Activated CD4-positive, alpha-beta T cell treated with anti-CD3 and anti-CD28 coated beads, Interleukin-2, amount 50 U/mL, for 1 hour (primary cell): ENCODE results near the gene PRKCB.

Source experiments
- DNase-seq: peaks from one replicate; pipeline ENCODE4 v3.0.0-alpha.2; 2020

Gene PRKCB

DNA sequence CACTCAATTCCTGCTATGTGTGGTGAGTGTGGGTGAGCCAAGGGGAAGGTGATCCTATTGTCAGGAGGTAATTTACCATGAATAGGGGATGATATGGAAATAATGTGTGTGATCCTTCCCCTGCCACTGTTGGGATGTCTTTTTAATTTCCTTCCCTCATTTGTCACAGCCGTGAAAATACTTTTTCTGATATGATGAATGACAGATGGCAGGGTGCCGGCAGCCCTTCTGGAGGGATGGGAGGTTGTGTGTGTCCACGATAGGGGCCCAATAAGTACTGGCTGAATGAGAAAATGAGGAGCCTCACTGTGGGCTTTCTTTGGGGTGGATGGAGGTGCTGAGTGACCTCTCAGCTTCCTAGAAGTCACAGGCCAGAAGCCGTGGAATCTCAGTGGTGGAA is 109.5 kb downstream of the PRKCB start:
- no peak for DNase-seq

DNA sequence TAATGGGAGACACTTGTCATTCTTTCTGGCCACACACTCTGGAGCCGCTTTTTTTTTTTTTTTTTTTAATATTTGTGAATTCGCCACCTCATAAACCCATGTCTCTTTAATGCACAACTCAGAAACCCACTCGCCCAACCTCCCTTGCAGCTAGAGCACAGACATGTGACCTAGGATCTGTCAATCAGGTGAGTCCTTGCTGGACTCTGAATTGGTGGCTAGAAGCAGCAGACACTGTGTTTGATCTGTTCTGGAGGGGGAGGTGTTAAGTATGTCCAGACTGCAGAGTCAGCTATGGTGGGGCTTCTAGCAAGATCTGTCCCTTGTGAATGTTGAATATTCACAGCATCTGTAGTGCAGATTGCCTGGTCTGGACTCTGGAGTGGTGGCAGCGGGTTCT is 112.1 kb downstream of the PRKCB start:
- DNase-seq, result no peak

- DNase-seq, result peak; percentile 58
Measured at GRCh38 chr16:23948949-23949411, 113.2 kb downstream of the PRKCB start.

- DNase-seq, result peak; percentile 46
Measured at GRCh38 chr16:23949630-23950290, 114.0 kb downstream of the PRKCB start.

GRCh38 chr16:23950291-23950894 is 114.6 kb downstream of the PRKCB start:
- DNase-seq, result no peak

GRCh38 chr16:23950898-23951297 is 115.1 kb downstream of the PRKCB start:
- no peak for DNase-seq

GRCh38 chr16:23952128-23952970 is 116.6 kb downstream of the PRKCB start:
- no peak for DNase-seq

DNA sequence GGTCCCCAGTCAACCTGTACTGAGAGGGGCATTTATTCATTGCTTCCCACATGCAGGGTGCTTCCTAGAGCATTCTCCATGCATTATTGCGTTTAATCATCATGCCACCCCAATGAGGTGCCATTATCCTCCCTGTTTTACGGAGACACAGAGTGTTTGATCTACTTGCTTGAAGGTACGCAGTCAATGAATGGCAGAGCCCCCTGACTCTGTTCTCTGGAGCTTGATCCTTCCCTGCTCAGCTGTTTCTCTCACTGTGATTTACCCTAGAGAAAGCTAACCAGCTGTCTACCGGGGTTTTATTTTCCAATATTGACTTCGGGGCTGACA is 117.2 kb downstream of the PRKCB start:
- DNase-seq, result no peak

DNA sequence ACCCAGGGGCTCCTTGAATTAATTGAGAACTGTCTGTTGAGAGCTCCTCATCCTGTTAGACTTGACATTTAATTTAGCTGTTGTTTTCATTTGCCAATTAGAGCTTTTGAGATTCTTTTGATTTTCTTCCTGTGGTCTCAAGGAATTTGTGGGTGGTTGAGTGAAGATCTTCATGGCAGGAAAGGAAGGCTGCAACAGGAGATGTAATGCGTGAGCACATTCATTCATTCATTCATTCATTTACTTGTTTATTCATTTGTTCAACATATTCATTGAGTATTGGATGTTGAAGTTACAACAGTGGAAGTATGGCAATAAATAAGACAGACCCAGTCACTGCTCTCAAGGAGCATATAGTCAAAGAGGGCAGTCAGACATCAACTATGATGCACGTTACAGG is 117.7 kb downstream of the PRKCB start:
- no peak for DNase-seq

- DNase-seq, result no peak
Measured at GRCh38 chr16:23955088-23955487, 119.3 kb downstream of the PRKCB start.

DNA sequence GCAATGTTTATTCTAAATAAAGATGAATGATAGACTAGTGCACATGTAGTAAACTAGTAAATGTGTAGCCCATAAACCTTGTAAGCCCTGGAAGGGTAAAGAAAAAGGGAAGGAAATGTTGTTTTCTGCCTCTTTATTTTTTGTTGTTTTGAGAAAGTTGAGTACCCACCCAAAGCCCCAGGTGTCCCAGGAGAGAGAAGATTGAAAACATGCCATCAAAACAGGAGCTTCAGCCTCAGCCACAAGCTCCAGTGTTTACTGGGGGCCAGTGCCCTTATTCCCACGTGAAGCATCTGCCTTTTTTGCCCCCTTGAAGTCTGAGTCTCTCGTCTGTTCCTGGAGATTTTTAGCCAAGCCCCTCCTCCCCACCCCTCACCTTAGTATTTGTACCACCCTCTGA is 121.5 kb downstream of the PRKCB start:
- no peak for DNase-seq

DNA sequence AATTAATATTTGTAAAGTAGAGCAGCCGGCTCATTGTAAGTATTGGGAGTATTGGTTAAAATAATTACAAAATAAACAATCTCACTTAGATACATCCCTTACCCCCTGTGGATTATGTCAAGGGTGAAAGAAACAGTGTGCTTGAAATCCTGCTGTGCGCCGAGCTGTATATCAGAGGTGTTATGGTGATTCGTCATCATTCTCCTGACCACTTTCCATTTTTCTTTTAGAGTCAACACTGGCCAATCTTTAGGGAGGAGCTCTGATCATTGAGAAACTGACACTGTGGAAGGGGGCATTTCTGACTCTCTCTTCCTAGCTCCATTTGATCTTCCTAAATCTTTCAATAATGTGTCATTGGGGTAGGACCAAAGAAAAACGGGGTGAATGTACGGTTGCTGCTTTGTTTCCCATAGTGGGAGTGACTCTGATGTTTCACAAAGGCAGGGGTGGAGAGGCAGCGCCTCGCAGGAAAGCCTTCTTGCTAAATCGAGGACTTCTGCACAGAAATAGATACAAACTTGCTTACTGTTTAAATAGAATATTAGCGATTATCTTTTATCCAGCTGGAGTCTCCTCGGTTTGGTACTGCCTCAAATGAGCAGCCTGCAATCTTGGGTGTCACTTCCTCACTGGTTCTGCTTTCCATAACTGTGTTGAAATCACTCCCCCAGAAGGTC is 123.4 kb downstream of the PRKCB start:
- no peak for DNase-seq

DNA sequence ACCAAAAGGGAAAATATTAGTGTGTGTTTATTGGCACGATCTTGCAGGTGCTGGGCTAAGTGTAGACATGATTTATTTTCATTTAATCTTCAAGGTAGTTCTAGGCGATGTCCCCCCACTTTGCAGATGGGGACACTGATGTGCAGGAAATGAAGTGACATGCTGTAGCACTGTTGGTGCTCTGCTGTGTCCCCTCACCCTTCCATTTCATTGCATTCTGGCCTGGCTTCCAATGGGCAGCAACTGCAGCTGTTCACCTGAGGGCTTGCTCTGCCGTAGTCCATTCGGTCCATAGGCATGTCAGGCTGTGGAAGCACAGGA is 123.9 kb downstream of the PRKCB start:
- DNase-seq, result no peak

DNA sequence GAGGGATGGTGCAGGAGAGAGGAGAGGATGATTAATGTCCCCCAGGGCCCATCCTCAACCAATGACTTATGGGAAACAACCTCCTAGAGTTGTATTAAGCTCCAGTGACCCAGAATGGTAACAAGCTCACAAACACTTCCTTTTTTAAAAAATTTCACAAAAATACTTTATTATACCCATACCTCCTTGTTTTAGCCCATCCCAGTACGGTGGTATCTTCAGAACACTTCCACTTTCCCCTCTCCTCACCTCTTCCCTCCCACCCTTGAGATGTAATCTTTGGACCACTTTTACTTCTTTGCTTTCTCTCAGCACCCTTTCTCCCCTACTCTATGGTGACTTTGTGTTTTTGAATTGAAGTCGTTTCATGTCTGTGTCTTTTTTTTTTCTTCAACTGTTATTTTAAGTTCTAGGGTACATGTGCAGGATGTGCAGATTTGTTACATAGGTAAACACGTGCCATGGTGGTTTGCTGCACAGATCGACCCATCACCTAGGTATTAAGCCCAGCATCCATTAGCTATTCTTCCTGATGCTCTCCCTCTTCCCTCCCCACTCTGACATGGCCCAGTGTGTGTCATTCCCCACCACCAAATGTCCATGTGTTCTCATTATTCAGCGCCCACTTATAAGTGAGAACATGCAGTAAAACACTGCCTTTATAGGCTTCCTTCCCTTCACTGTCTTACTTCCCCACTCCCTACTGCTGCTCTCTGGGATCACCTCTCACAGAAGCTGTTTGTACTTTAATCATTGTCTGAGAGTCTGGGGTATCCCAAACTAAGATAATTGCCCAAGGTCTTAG is 124.5 kb downstream of the PRKCB start:
- no peak for DNase-seq

DNA sequence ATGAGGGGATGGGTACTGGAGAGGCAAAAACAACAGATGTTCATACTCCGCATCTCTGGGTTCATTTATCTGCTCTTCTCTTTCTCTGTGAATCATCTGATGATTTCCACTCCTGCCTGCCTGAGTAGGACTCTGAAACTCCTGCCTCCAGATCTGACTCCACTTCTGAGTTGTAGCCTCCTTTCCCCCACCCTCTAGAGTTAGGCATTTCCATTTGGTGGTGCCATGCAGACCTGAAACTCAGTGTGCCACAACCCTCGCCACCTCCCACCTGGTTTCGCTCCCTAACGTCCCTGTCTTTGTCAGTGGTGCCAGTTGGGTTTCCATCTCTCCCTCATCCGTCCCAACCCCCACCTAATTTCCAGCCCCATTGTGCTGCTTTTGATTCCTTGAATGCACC is 126.2 kb downstream of the PRKCB start:
- DNase-seq, result no peak

GRCh38 chr16:23964136-23964535 is 128.4 kb downstream of the PRKCB start:
- no peak for DNase-seq

DNA sequence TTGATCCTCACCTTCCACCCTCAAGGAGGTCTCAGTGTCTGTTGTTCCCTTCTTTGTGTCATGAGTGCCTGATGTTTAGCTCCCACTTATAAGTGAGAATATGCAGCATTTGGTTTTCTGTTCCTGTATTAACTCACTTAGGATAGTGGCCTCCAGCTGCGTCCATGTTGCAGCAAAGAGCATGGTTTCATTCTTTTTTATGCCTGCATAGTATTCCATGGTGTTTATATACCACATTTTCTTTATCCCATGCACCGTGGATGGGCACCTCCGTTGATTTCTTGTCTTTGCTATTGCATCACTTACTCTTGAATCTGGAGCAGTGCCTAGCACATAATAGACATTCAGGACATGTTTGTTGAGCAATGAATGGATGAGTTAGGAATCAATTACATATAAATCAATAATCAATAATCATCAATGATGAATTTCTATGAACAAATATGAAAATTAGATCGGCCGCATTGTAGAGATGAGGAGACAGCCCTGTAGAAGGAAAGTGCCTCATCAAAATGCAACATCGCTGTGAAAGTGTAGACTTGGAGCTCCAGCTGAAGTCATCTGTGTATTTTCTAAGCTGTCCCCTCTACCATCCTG is 129.5 kb downstream of the PRKCB start:
- DNase-seq, result no peak

DNA sequence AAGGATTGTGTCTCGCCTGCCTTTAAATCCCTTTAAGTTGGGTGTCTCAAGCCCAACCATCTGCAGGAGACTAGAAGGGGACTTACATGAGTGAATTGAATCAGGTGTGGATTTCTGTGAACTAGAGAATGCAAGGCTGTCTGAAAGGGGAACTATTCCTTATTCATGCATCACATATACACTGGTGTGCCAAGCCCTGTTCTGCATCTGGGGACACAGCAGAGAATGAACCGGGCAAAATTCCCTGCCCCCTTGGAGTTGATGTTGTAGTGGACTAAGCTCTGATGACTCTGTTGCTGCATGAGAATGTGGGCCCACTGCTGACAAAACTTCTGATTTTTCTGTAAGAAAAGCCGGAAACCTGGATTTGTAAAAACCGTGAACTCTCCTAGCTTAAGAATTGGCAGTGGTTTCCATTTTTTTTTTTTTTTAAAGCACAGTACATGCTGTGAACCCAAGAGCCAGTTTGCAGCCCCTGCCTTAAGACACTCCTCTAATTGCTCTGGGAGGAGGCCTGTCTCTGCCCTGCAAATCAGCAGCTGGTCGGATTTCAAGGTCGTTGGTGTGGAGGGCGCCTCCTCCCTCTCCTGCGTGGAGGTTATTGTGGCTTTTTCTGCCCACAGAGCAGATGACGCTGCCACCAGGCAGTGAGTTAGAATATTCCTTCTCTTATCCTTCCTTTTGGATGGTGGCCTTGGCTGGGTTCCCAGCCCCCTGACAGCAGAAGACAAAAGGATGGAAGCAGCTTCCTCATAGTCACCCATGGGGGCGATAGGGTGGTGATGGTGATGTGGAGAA is 131.0 kb downstream of the PRKCB start:
- DNase-seq, result no peak

- no peak for DNase-seq
Measured at GRCh38 chr16:23967775-23968174, 132.0 kb downstream of the PRKCB start.

GRCh38 chr16:23968176-23968575 is 132.4 kb downstream of the PRKCB start:
- DNase-seq, result no peak

DNA sequence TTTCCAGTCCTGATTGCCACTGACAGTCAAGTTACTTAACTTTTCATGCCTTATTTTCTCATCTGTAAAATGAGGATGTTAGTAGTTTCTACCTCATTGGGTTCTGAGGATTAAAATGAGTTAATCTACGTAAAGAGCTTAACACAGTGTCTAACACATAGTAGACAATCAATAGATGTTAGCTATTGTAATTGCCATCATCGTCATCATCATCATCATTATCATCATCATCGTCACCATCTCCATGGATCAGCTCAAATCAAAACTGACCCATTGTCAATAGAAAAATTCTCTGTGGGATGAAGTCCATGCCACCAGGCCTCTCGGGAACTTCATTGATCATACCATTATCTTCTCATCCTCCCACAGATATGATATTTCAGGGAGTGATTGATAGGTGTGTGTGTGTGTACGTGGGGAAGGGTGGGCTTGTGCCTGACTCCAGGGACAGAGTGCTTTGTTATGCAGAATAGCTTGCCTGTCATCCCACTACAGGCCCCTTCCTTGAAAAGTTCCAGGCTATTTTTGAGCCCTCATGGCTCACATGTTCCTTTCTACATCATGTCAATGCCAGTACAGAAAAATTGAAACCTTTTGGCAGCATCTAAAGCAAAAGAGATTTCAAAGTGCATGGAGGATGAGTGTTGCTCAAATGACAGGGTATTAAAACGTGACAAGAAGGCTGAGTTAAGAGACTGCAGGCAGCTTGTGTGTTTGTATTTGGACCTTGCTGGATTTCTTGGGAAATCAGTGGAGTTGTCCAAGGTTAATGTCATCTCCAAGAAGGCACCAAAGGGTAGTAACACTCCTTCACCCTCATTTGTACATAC is 133.9 kb downstream of the PRKCB start:
- no peak for DNase-seq
